Sigmoid colon (tissue), 7 donors: ENCODE measurements around the gene PTPRD. TPM values are rescaled to one million over a fixed set of nuclear protein-coding genes. Genes with fewer than 3 reads are reported as not detected.
A peak's percentile ranks its signal among the peaks of the same experiment; 100 is the strongest.

Experiments
- DNase-seq: peaks from one replicate; pipeline ENCODE4 v3.0.0-alpha.2; 2019
- H3K27ac ChIP-seq, 4 donors: fragments of 200-600 bp; sonication (generic); one replicate each; pipeline ENCODE4 v1.5.1; 2016 to 2019; ENCODE audit warnings: mild to moderate bottlenecking in 1 of 4
- H3K27me3 ChIP-seq, 3 donors: fragments of 200-600 bp; sonication (generic); one replicate each; pipeline ENCODE4 v1.5.1; 2019; ENCODE audit warnings: mild to moderate bottlenecking in 1 of 3
- H3K36me3 ChIP-seq, 4 donors: fragments of 200-600 bp; sonication (generic); one replicate each; pipeline ENCODE4 v1.5.1; 2016 to 2019
- H3K4me1 ChIP-seq, 4 donors: fragments of 200-600 bp; sonication (generic); one replicate each; pipeline ENCODE4 v1.5.1; 2017 to 2019
- H3K4me3 ChIP-seq, 4 donors: fragments of 200-600 bp; sonication (generic); one replicate each; pipeline ENCODE4 v1.5.1; 2017 to 2019; ENCODE audit warnings: mild to moderate bottlenecking in 2 of 4, moderate library complexity in 1 of 4
- H3K9me3 ChIP-seq, 4 donors: fragments of 200-600 bp in 3 of 4; sonication (generic) in 3 of 4; one replicate each; pipeline versions ENCODE4 v1.5.1 to v1.6.1; 2013 to 2019
- EP300 ChIP-seq, 4 donors: sonication (generic); formaldehyde crosslinking; IDR thresholded peaks; one replicate each; pipeline ENCODE4 v1.6.1; 2017; ENCODE audit warnings: antibody characterized with exemption in 4 of 4
- POLR2A ChIP-seq, 2 donors: fragments of 450-650 bp; IDR thresholded peaks; one replicate each; pipeline ENCODE4 v1.6.1; 2016; ENCODE audit warnings: antibody characterized with exemption in 2 of 2, mild to moderate bottlenecking in 2 of 2, moderate library complexity in 2 of 2
- POLR2AphosphoS5 ChIP-seq, 4 donors: sonication (generic); formaldehyde crosslinking; IDR thresholded peaks; one replicate each; pipeline ENCODE4 v1.6.1; 2017; ENCODE audit warnings: antibody characterized with exemption in 4 of 4
- WGBS, 2 donors: extraction: QIAGEN DNeasy Blood & Tissue Kit; methylation state at CpG; one replicate each; pipeline ENCODE4 v1.1.7; 2013; 5-methylcytosine and 5-hydroxymethylcytosine counted together
- intact Hi-C: fragments of 100-400 bp; cut with DNase I; formaldehyde crosslinking; loops from one replicate; pipeline ENCODE4 v1.15.1; 2023
- polyA plus RNA-seq, 3 donors: library from polyadenylated mRNA; stranded (reverse); fragments of 200-250 nt; gene quantifications; one replicate each; pipeline ENCODE4 v1.2.3, GENCODE V29; 2013
- total RNA-seq, 4 donors: library from RNA; depleted of rRNA; stranded (reverse); fragments of >200 nt; gene quantifications; one replicate each; pipeline ENCODE4 v1.1.0, GENCODE V29; 2016
- TF ChIP-seq, protein P1 (sequence below), 4 experiments: fragments of 450-650 bp in 3 of 4; fragments of 200-600 bp in 1 of 4; IDR thresholded peaks; one replicate each; pipeline ENCODE4 v1.5.1; 2016 to 2019; ENCODE audit warnings: antibody characterized with exemption in 4 of 4, mild to moderate bottlenecking in 3 of 4, moderate library complexity in 2 of 4
- donor health status: healthy with polysubstance abuse.
- donor health status: Bipolar disorder and iron deficiency.
- donor health status: healthy.

Gene PTPRD
- total and polyA plus RNA-seq, 7 donors: 1.2 to 18.3 (median 6.3) TPM

GRCh38 chr9:9804109-9804508 is 808.7 kb downstream of the PTPRD start:
- WGBS, 2 donors: 84 to 92% methylated on average over 1 of the region's 1 CpG
- no peaks in the 10 kb centered on the region for H3K4me1 ChIP-seq
- H3K27me3 ChIP-seq: no peaks in the 10 kb centered on the region
- no peaks in the 10 kb centered on the region for H3K36me3 ChIP-seq
- TF ChIP-seq POLR2A (IDR thresholded peaks at IDR 0.05) (no peak), EP300 (IDR thresholded peaks at IDR 0.05) (no peak), POLR2AphosphoS5 (IDR thresholded peaks at IDR 0.05) (no peak)
- TF ChIP-seq, protein P1, sequence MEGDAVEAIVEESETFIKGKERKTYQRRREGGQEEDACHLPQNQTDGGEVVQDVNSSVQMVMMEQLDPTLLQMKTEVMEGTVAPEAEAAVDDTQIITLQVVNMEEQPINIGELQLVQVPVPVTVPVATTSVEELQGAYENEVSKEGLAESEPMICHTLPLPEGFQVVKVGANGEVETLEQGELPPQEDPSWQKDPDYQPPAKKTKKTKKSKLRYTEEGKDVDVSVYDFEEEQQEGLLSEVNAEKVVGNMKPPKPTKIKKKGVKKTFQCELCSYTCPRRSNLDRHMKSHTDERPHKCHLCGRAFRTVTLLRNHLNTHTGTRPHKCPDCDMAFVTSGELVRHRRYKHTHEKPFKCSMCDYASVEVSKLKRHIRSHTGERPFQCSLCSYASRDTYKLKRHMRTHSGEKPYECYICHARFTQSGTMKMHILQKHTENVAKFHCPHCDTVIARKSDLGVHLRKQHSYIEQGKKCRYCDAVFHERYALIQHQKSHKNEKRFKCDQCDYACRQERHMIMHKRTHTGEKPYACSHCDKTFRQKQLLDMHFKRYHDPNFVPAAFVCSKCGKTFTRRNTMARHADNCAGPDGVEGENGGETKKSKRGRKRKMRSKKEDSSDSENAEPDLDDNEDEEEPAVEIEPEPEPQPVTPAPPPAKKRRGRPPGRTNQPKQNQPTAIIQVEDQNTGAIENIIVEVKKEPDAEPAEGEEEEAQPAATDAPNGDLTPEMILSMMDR (IDR thresholded peaks at IDR 0.05): no peak
- intact Hi-C loops: no loop called here
- H3K27ac ChIP-seq: no peak overlapping the region
- DNase-seq: no peak
- no peak overlapping the region for H3K4me3 ChIP-seq
- no peaks in the 10 kb centered on the region for H3K9me3 ChIP-seq

- H3K27ac ChIP-seq: no peak overlapping the region
- DNase-seq: no peak
- H3K4me1 ChIP-seq: no peaks in the 10 kb centered on the region
- intact Hi-C loops: no loop called here
- H3K27me3 ChIP-seq: no peaks in the 10 kb centered on the region
- H3K9me3 ChIP-seq: no peaks in the 10 kb centered on the region
- WGBS, 2 donors: 79 to 85% methylated on average over 1 of the region's 1 CpG
- TF ChIP-seq POLR2A (IDR thresholded peaks at IDR 0.05): no peak
- TF ChIP-seq POLR2AphosphoS5 (IDR thresholded peaks at IDR 0.05): no peak
- no peak for TF ChIP-seq EP300 (IDR thresholded peaks at IDR 0.05)
- TF ChIP-seq, protein P1 (IDR thresholded peaks at IDR 0.05): no peak
- H3K4me3 ChIP-seq: no peak overlapping the region
- no peaks in the 10 kb centered on the region for H3K36me3 ChIP-seq
Measured at GRCh38 chr9:9799287-9799686, 813.5 kb downstream of the PTPRD start.

DNA sequence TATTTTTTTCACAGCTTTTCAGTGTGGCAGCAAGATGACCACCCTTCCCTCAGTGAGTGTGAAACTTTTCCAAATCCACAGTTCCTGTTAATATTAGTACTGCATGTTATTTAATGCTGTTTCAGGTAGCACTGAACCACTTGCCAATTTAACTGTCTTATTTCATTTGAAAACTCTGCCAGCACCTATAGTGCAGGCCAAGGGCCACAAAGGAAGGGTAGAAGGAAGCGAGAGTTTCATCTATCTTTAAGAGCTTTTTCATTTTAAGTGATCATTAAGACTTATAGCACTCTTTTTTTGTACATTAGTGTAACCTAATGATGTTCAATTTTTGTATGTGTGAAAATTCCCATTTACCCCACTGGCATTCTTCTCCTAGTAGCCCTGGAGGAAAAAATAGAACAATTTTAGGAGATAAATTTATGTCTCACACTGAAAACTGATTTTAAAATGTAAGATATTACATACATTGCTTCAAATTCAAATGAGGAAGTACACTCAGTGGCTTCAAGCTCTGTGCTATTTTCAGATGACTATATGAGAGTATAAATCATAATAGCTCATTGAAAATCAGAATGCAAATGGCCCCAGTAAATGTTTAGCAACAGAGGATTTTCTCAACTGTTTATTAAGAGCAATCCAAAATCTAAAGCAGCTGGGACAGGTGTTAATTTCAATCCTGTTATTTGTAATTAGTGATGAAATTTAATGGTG is 820.5 kb downstream of the PTPRD start:
- Histone ChIP-seq H3K27me3 (no peaks in the 10 kb centered on the region), H3K9me3 (no peaks in the 10 kb centered on the region), H3K36me3 (no peaks in the 10 kb centered on the region), H3K4me1 (no peaks in the 10 kb centered on the region), H3K27ac (no peak overlapping the region), H3K4me3 (no peak overlapping the region)
- no peak for TF ChIP-seq POLR2A (IDR thresholded peaks at IDR 0.05)
- DNase-seq: no peak
- 74 to 80% methylated on average over 1 of the region's 1 CpG for WGBS, 2 donors
- intact Hi-C loops: no loop called here

GRCh38 chr9:9791611-9792010 is 821.2 kb downstream of the PTPRD start:
- WGBS, 2 donors: 12 to 32% methylated on average over 1 of the region's 1 CpG
- Histone ChIP-seq H3K9me3 (no peaks in the 10 kb centered on the region), H3K36me3 (no peaks in the 10 kb centered on the region), H3K27me3 (no peaks in the 10 kb centered on the region), H3K27ac (no peak overlapping the region), H3K4me3 (no peak overlapping the region), H3K4me1 (no peaks in the 10 kb centered on the region)
- TF ChIP-seq EP300 (IDR thresholded peaks at IDR 0.05): no peak
- TF ChIP-seq, protein P1 (IDR thresholded peaks at IDR 0.05): no peak
- no peak for TF ChIP-seq POLR2A (IDR thresholded peaks at IDR 0.05)
- TF ChIP-seq POLR2AphosphoS5 (IDR thresholded peaks at IDR 0.05): no peak
- intact Hi-C loops: no loop called here
- DNase-seq: no peak

DNA sequence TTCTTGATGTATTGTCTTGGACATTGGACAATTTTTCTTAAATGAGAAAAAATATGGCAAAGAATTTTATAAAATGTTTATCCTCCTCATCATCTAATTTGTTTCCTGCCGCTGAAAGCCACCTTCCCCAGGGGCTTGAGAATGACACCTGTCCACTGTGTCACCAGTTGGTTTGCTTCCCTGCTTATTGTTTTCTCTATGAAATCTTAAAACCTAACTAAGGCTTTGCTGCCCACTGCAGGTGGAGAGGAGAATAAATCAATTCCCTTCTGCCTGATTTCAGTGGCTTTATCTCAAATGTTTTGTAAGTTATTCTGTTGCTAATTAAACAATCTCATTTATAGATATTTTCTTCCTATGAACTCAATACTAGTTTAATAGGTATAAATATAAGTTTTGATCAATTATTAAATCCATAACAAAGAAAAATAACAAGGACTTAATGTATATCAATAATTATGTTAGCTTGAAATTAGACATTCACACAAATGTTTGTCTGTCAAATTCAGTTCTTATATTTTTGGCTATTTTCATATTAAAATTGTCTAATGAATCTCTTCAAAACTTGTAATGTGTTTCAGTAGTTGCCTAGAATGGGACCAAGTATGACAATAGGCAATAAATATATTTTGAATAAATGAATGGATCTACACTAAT is 822.5 kb downstream of the PTPRD start:
- Histone ChIP-seq H3K4me1 (no peaks in the 10 kb centered on the region), H3K9me3 (no peaks in the 10 kb centered on the region), H3K27ac (no peak overlapping the region), H3K27me3 (no peaks in the 10 kb centered on the region), H3K36me3 (no peaks in the 10 kb centered on the region), H3K4me3 (no peak overlapping the region)
- intact Hi-C loops: no loop called here
- 7 to 17% methylated on average over 1 of the region's 1 CpG for WGBS, 2 donors
- no peak for TF ChIP-seq EP300 (IDR thresholded peaks at IDR 0.05)
- TF ChIP-seq, protein P1 (IDR thresholded peaks at IDR 0.05): peak in 3 of 4 experiments; percentile 31 to 61 (median 39)
- TF ChIP-seq POLR2AphosphoS5 (IDR thresholded peaks at IDR 0.05): no peak
- TF ChIP-seq POLR2A (IDR thresholded peaks at IDR 0.05): no peak
- DNase-seq: no peak
